Colonic mucosa (tissue), 4 donors: ENCODE results near the gene ANGPTL4. TPM values are rescaled to one million over a fixed set of nuclear protein-coding genes. Genes with fewer than 3 reads are reported as not detected.
"Not testable (repeated sequence)": the region's sequence is repeated elsewhere in the genome, so short reads cannot be mapped to it uniquely, and the experiment has no call there.

Experiments
- DNase-seq: peaks from one replicate; pipeline ENCODE4 v3.0.0-alpha.2; 2020
- H3K27ac ChIP-seq: fragments of 200-600 bp; one replicate; pipeline ENCODE4 v1.8.0; 2021
- H3K27me3 ChIP-seq: fragments of 200-600 bp; one replicate; pipeline ENCODE4 v1.8.0; 2021
- H3K36me3 ChIP-seq: fragments of 200-600 bp; one replicate; pipeline ENCODE4 v1.8.0; 2021
- H3K4me1 ChIP-seq: fragments of 200-600 bp; one replicate; pipeline ENCODE4 v1.8.0; 2021; ENCODE audit warnings: mild to moderate bottlenecking
- H3K4me3 ChIP-seq: fragments of 200-600 bp; one replicate; pipeline ENCODE4 v1.8.0; 2021
- H3K9ac ChIP-seq, 2 donors: one replicate each; pipeline ENCODE4 v1.7.0; 2013; ENCODE audit warnings: control low read depth in 2 of 2, low read depth in 2 of 2, low read length in 2 of 2
- H3K9me3 ChIP-seq: fragments of 200-600 bp; one replicate; pipeline ENCODE4 v1.8.0; 2021
- intact Hi-C: fragments of 100-400 bp; cut with DNase I; formaldehyde crosslinking; loops from one replicate; pipeline ENCODE4 v1.14.1; 2022
- total RNA-seq, 2 donors: library from RNA; stranded (reverse); fragmentation: NEBNext Ultra II Directional in 1 of 2; extraction: Animal tissue kit (Norgen Biotek cat#: 25700) in 1 of 2; gene quantifications; one replicate each; pipeline ENCODE4 v1.2.1, GENCODE V29; 2021
- TF ChIP-seq, protein P1 (sequence below): fragments of 200-600 bp; IDR thresholded peaks from one replicate; pipeline ENCODE4 v1.8.0; 2022; ENCODE audit warnings: antibody characterized with exemption, mild to moderate bottlenecking
- donor health status: healthy.
- donor health status: DM: no; HTN: no; CAD: no.
- donor health status: DM: no; HTN: no; CAD: no.

ANGPTL4 gene
- total RNA-seq, 2 donors from 2014 or later = 7.7 to 8.1 TPM

DNA sequence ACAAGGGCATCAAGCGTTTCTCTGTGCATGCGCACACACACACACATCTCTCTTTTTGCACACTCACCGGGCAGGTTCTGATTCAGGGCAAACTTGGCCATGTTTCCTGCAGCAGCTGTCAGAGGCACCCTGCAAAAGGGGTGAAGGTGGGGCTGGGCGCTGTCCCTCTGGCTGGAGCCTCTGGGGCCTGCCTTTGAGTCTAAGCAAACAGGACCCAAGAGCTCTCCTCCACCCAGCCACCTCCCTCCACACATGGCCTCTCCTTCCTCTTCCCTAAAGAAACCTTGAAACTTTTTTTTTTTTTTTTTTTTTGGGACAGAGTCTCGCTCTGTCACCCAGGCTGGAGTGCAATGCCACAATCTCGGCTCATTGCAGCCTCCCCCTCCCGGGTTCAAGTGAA lies 26.2 kb upstream of the ANGPTL4 start:
- intact Hi-C loops = no loop called here
- no peak overlapping the region for H3K27ac ChIP-seq
- no peaks in the 10 kb centered on the region for H3K36me3 ChIP-seq
- DNase-seq = no peak
- H3K9me3 ChIP-seq = no peaks in the 10 kb centered on the region
- H3K4me1 ChIP-seq = peaks cover 10% of the 10 kb centered on the region
- TF ChIP-seq, protein P1, sequence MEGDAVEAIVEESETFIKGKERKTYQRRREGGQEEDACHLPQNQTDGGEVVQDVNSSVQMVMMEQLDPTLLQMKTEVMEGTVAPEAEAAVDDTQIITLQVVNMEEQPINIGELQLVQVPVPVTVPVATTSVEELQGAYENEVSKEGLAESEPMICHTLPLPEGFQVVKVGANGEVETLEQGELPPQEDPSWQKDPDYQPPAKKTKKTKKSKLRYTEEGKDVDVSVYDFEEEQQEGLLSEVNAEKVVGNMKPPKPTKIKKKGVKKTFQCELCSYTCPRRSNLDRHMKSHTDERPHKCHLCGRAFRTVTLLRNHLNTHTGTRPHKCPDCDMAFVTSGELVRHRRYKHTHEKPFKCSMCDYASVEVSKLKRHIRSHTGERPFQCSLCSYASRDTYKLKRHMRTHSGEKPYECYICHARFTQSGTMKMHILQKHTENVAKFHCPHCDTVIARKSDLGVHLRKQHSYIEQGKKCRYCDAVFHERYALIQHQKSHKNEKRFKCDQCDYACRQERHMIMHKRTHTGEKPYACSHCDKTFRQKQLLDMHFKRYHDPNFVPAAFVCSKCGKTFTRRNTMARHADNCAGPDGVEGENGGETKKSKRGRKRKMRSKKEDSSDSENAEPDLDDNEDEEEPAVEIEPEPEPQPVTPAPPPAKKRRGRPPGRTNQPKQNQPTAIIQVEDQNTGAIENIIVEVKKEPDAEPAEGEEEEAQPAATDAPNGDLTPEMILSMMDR = no peak
- H3K9ac ChIP-seq = no peak overlapping the region
- no peak overlapping the region for H3K4me3 ChIP-seq
- H3K27me3 ChIP-seq = peaks cover 46% of the 10 kb centered on the region

DNA sequence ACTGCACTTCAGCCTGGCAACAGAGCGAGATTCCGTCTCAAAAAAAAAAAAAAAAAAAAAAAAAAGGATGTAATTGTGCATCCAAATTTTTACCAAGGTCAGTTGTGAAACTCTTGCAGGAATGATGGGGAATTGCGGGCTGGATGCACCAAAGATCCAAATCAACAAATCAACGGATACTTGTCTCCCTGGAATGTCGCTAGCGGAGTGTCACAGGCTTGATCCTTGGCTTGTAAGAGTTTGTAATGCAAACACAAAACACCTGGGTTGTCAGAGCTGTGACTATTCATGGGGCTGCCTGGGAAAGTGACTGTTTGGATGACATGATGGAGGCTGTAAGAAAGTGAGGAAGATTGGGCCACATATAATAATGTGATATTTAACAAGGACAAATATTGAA lies 25.1 kb upstream of the ANGPTL4 start:
- peaks cover 11% of the 10 kb centered on the region for H3K4me1 ChIP-seq
- no peak for DNase-seq
- no peak overlapping the region for H3K27ac ChIP-seq
- intact Hi-C loops = no loop called here
- no peaks in the 10 kb centered on the region for H3K9me3 ChIP-seq
- H3K9ac ChIP-seq = no peak overlapping the region
- TF ChIP-seq, protein P1 = no peak
- no peak overlapping the region for H3K4me3 ChIP-seq
- peaks cover 38% of the 10 kb centered on the region for H3K27me3 ChIP-seq
- H3K36me3 ChIP-seq = no peaks in the 10 kb centered on the region

DNA sequence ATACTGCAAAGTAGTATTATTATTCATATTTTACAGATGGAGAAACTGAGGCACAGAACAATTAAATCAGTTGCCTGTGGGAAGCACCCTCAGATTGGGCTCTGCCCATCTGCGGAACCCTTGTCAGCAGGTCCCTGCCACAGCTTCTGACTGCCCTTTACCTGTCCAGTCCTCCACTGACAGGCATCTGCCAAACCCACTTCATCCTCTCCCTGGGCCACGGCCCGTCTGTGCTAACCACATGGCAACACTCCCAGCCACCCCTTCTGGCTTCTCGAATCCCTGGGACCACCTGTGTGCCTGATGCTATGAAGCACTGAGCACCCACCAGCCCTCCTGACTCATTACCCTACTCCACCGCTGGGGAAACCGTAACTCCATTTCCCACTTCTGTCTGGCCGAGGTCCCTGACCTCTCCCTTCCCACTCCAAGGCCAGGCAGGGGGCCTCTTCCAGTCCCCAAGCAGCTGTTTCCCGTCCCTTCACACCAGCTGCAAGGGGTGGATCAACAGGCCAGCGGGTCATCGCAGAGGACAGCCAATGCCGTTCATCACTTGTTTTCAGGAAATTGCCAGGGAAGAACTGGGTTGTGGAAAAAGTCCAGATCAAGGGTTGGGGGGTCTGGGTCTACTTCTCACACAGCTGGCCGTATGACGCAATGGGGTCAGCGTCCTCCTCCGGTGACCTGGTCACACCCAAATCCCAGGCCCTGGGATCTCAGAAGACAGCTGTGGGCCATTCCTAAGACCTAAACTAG lies 23.4 kb upstream of the ANGPTL4 start:
- H3K9me3 ChIP-seq = no peaks in the 10 kb centered on the region
- no peak overlapping the region for H3K9ac ChIP-seq
- H3K4me3 ChIP-seq = no peak overlapping the region
- H3K27me3 ChIP-seq = peaks cover 26% of the 10 kb centered on the region
- TF ChIP-seq, protein P1 = no peak
- H3K36me3 ChIP-seq = no peaks in the 10 kb centered on the region
- DNase-seq = no peak
- intact Hi-C loops = no loop called here
- H3K4me1 ChIP-seq = peaks cover 3% of the 10 kb centered on the region
- no peak overlapping the region for H3K27ac ChIP-seq

DNA sequence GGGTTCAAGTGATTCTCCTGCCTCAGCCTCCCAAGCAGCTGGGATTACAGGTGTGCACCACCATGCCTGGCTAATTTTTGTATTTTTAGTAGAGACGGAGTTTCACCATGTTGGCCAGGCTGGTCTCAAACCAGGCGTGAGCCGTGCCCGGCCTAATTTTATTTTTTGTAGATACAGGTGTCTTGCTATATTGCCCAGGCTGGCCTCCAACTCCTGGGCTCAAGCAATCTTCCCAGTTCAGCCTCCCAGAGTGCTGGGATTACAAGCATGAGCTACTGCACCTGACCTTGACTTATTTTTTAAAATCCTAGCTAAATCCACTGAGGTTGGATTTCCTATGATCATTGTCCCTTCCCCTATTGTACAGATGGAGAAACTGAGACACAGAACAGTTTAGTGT lies 22.5 kb upstream of the ANGPTL4 start:
- H3K36me3 ChIP-seq, H3K4me3 ChIP-seq, H3K4me1 ChIP-seq, intact Hi-C loops, H3K9ac ChIP-seq, H3K9me3 ChIP-seq, DNase-seq, H3K27ac ChIP-seq: not testable (repeated sequence)
- H3K27me3 ChIP-seq = peaks cover 18% of the 10 kb centered on the region

DNA sequence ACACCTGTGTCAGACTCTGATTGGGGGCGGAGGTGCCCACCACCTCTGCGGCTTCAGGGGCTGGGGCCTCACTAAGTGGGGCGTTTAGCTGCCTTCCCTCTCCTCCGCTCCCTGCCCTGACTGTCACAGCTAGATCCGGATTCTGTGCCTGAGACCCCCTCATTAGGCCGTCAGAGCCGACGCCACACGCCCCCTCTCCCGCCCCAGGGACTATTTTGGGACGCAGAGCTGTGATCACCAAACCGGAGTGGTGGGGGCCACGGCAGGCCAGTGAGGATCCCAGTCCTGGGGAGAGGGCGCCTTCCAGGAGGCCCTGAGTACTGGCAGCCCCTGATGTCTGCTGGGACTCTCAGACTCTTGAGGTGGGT lies 21.7 kb upstream of the ANGPTL4 start:
- Histone ChIP-seq H3K9me3 (no peaks in the 10 kb centered on the region), H3K27ac (no peak overlapping the region), H3K4me1 (peaks cover 3% of the 10 kb centered on the region), H3K4me3 (no peak overlapping the region), H3K36me3 (no peaks in the 10 kb centered on the region), H3K9ac (no peak overlapping the region), H3K27me3 (peaks cover 18% of the 10 kb centered on the region)
- TF ChIP-seq, protein P1 = no peak
- no peak for DNase-seq
- intact Hi-C loops = no loop called here

DNA sequence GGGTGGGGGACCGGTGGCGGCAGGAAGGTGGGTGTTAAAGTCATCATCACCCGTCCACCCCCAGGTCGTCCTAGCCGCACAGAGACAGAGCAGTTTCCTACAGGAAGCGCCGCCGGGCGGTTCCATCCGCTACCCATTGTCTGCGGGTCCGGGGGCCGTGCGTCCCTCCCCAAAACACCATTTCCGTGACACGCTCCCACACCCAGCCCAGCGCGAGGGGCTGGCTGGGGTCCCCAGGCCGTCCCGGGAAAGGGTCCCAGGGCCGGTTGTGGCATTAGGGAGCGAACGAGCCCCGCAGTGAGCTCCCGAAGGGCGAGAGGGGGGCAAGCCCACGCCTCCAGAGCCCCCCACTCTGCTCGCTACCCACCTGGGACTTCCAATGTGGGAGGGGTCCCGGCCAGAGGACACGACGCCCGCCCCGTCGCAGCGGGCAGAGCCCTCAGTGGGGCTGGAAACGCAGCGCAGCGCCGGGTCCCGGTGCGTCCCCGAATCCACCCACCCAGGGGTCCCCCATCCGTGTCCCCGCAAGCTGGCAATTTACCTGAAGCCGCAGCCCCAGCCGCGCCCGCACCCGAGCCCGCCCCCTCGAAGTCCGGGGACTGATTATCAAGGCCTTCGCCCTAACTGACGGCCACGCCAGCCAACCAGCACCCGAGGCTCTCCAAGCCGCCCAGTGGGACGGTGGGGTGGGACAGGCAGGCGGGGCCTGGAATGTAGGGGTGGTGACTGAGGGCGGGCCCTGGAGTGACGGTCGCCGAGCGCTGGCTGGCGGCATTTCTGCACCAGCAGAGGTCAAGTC lies 21.1 kb upstream of the ANGPTL4 start, which contains the start of gene KANK3:
Gene KANK3, minus strand, starts transcription at position 579 of the 799 bp plus-strand sequence. CDS start 5,434 bp downstream, outside the sequence.
- peak within 1 kb of the TSS; percentile 29 for H3K4me3 ChIP-seq
- no peak within 1 kb of the TSS for H3K27ac ChIP-seq
- no peaks in the 10 kb centered on the region for H3K9me3 ChIP-seq
- peaks cover 18% of the 10 kb centered on the region for H3K27me3 ChIP-seq
- TF ChIP-seq, protein P1 = no peak
- no peaks in the 10 kb centered on the region for H3K36me3 ChIP-seq
- DNase-seq = peak; percentile 99
- H3K9ac ChIP-seq = peak within 1 kb of the TSS in 1 of 2 donors; percentile 2
- intact Hi-C loops = no loop called here
- H3K4me1 ChIP-seq = peaks cover 3% of the 10 kb centered on the region
